HCT116 (cell line): Measurements from ENCODE around the gene MISP3. TPM values are rescaled to one million over a fixed set of nuclear protein-coding genes. Genes with fewer than 3 reads are reported as not detected.
A peak's percentile ranks its signal among the peaks of the same experiment; 100 is the strongest.

Experiments used
- ATAC-seq: fragments of 200-7000 bp; cut with Tn5 transposase; 2 replicates; pipeline ENCODE4 v1.9.1; 2020; ENCODE audit warnings: mild to moderate bottlenecking, moderate library complexity
- BruUV-seq: library from RNA; stranded (reverse); fragments of 400-500 nt; replicated peaks from 2 replicates; lab custom pipeline; 2021; lab: Mats Ljungman, UMichigan
- CTCF ChIA-PET: fragments of 300-600 bp; sonication (Branson Sonifier 250); formaldehyde crosslinking; loops from one replicate; lab custom pipeline; 2021; ENCODE audit warnings: antibody characterized with exemption; lab: Charles Lee
- POLR2A ChIA-PET: fragments of 300-600, 350-600 bp; sonication (Branson Sonifier 250); formaldehyde crosslinking; loops from one replicate; lab custom pipeline; 2021; ENCODE audit warnings: antibody characterized with exemption; lab: Charles Lee
- RAD21 ChIA-PET, 2 experiments: fragments of 300-600 bp; sonication (Branson Sonifier 250); formaldehyde crosslinking; loops; one replicate each; lab custom pipeline; 2023; ENCODE audit warnings: low total read pairs in 2 of 2; ENCODE audit not compliant: uncharacterized antibody in 2 of 2, unreplicated experiment in 2 of 2, low non-redundant PET in 1 of 2; lab: Charles Lee
- DNase-seq: peaks from one replicate; pipeline ENCODE4 v3.0.0-alpha.2; 2010; ENCODE audit warnings: low read depth, low spot score
- H2AFZ ChIP-seq: fragments of 200-600 bp; shearing (Covaris generic), sonication (generic); 2 replicates; pipeline ENCODE4 v1.6.1; 2017; ENCODE audit warnings: low read depth, mixed run types, mixed read lengths, antibody characterized with exemption, low read length; ENCODE audit not compliant: poor library complexity, severe bottlenecking
- H3K27ac ChIP-seq: 2 replicates; pipeline ENCODE4 v1.5.1; 2012; ENCODE audit warnings: low read depth, low read length
- H3K27me3 ChIP-seq: fragments of 200-600 bp; sonication (generic); 2 replicates; pipeline ENCODE4 v1.6.1; 2016; ENCODE audit warnings: mixed run types, low read length, mixed read lengths; ENCODE audit not compliant: insufficient read depth
- H3K36me3 ChIP-seq, 2 experiments: fragments of 200-500 bp in 1 of 2; fragments of 200-600 bp in 1 of 2; sonication (Bioruptor generic) in 1 of 2; sonication (generic) in 1 of 2; 2 replicates each; pipeline versions ENCODE4 v1.5.1 to v1.6.1; 2014 to 2016; ENCODE audit warnings: low read length in 2 of 2, inconsistent platforms in 1 of 2, mixed read lengths in 1 of 2, mixed run types in 1 of 2; ENCODE audit not compliant: insufficient read depth in 2 of 2, control insufficient read depth in 1 of 2
- H3K4me1 ChIP-seq, 2 experiments: fragments of 200-600 bp in 1 of 2; sonication (generic) in 1 of 2; 2 replicates each; pipeline versions ENCODE4 v1.5.1 to v1.6.1; 2012 to 2017; ENCODE audit warnings: low read length in 2 of 2, inconsistent platforms in 1 of 2, mild to moderate bottlenecking in 1 of 2, mixed read lengths in 1 of 2, mixed run types in 1 of 2, moderate library complexity in 1 of 2; ENCODE audit not compliant: insufficient read depth in 2 of 2, control insufficient read depth in 1 of 2
- H3K4me2 ChIP-seq: fragments of 200-600 bp; sonication (generic); 2 replicates; pipeline ENCODE4 v1.6.1; 2017; ENCODE audit warnings: mixed run types, low read length, mixed read lengths
- H3K4me3 ChIP-seq, 2 experiments: fragments of 200-600 bp in 1 of 2; sonication (generic) in 1 of 2; replicated peaks in 1 of 2; 2 replicates each; pipeline ENCODE4 v1.5.1; 2011 to 2016; ENCODE audit warnings: low read length in 2 of 2, control low read depth in 1 of 2, low read depth in 1 of 2, mild to moderate bottlenecking in 1 of 2, mixed read lengths in 1 of 2, mixed run types in 1 of 2
- H3K79me2 ChIP-seq: fragments of 200-600 bp; sonication (generic); 2 replicates; pipeline ENCODE4 v1.6.1; 2017; ENCODE audit warnings: mild to moderate bottlenecking, mixed run types, low read length, moderate library complexity, mixed read lengths; ENCODE audit not compliant: insufficient read depth
- H3K9ac ChIP-seq: fragments of 200-600 bp; sonication (generic); 2 replicates; pipeline ENCODE4 v1.6.1; 2016; ENCODE audit warnings: low read length, mixed read lengths
- H3K9me2 ChIP-seq: fragments of 200-600 bp; sonication (generic), shearing (Covaris generic); 2 replicates; pipeline ENCODE4 v1.6.1; 2017; ENCODE audit warnings: mixed run types, mild to moderate bottlenecking, moderate library complexity; ENCODE audit not compliant: insufficient read depth
- H3K9me3 ChIP-seq, 2 experiments: fragments of 200-500 bp in 1 of 2; fragments of 200-600 bp in 1 of 2; sonication (Bioruptor generic) in 1 of 2; sonication (generic) in 1 of 2; 2 replicates each; pipeline ENCODE4 v1.6.1; 2014 to 2017; ENCODE audit warnings: low read length in 2 of 2, mixed read lengths in 2 of 2, inconsistent platforms in 1 of 2, low read depth in 1 of 2, mild to moderate bottlenecking in 1 of 2, mixed run types in 1 of 2, moderate library complexity in 1 of 2; ENCODE audit not compliant: control insufficient read depth in 1 of 2, insufficient read depth in 1 of 2
- H4K20me1 ChIP-seq: fragments of 200-600 bp; sonication (generic), shearing (Covaris generic); 2 replicates; pipeline ENCODE4 v1.6.1; 2017; ENCODE audit warnings: mixed run types, mild to moderate bottlenecking, moderate library complexity; ENCODE audit not compliant: insufficient read depth
- CEBPB ChIP-seq: IDR thresholded peaks from 2 replicates; pipeline ENCODE4 v1.6.1; 2012; ENCODE audit warnings: low read depth
- CTCF ChIP-seq, 3 experiments: fragments of 200-600 bp in 1 of 3; sonication (generic) in 1 of 3; IDR thresholded peaks in 2 of 3; conservative IDR thresholded peaks in 1 of 3; 2 replicates each; pipeline ENCODE4 v1.5.1; 2012 to 2017; ENCODE audit warnings: low read depth in 2 of 3, low read length in 2 of 3, antibody characterized with exemption in 1 of 3, borderline replicate concordance in 1 of 3, control low read depth in 1 of 3, mild to moderate bottlenecking in 1 of 3, mixed read lengths in 1 of 3, mixed run types in 1 of 3, moderate library complexity in 1 of 3; ENCODE audit not compliant: insufficient read depth in 1 of 3
- EGR1 ChIP-seq: IDR thresholded peaks from 2 replicates; pipeline ENCODE4 v1.6.1; 2012; ENCODE audit warnings: low read depth
- ELF1 ChIP-seq: IDR thresholded peaks from 2 replicates; pipeline ENCODE4 v1.6.1; 2012; ENCODE audit warnings: low read depth, borderline replicate concordance
- EZH2 ChIP-seq: fragments of 200-600 bp; sonication (generic); IDR thresholded peaks from 2 replicates; pipeline ENCODE4 v1.6.1; 2017; ENCODE audit warnings: antibody characterized with exemption, mixed run types
- POLR2A ChIP-seq: IDR thresholded peaks from 2 replicates; pipeline ENCODE4 v1.7.0; 2011; ENCODE audit warnings: borderline replicate concordance; ENCODE audit not compliant: insufficient read depth, insufficient read length; ENCODE audit errors: extremely low read depth
- RAD21 ChIP-seq: IDR thresholded peaks from 2 replicates; pipeline ENCODE4 v1.6.1; 2012; ENCODE audit warnings: low read depth, mild to moderate bottlenecking
- SIN3A ChIP-seq: IDR thresholded peaks from 2 replicates; pipeline ENCODE4 v1.6.1; 2012; ENCODE audit warnings: low read depth
- SRF ChIP-seq: IDR thresholded peaks from 2 replicates; pipeline ENCODE4 v1.6.1; 2012; ENCODE audit warnings: low read depth
- TCF7L2 ChIP-seq: IDR thresholded peaks from 2 replicates; pipeline ENCODE4 v1.7.0; 2011; ENCODE audit warnings: borderline replicate concordance, inconsistent platforms; ENCODE audit not compliant: insufficient read depth, insufficient read length; ENCODE audit errors: extremely low read depth
- ZBTB33 ChIP-seq: IDR thresholded peaks from 2 replicates; pipeline ENCODE4 v1.6.1; 2011; ENCODE audit warnings: mild to moderate bottlenecking, low read length, moderate library complexity; ENCODE audit not compliant: insufficient replicate concordance; ENCODE audit errors: extremely low read depth
- ZNF274 ChIP-seq: fragments of 200-500 bp; sonication (Bioruptor generic); IDR thresholded peaks from 2 replicates; pipeline ENCODE4 v1.6.1; 2014; ENCODE audit warnings: mild to moderate bottlenecking, low read depth, low read length, inconsistent platforms
- intact Hi-C: fragments of 100-400 bp; cut with micrococcal nuclease; formaldehyde crosslinking; loops from 2 replicates; pipeline ENCODE4 v1.10.0; 2022
- total RNA-seq: library from RNA; stranded (reverse); gene quantifications from one replicate; pipeline ENCODE4 v1.2.1, GENCODE V29; 2021; ENCODE audit not compliant: unreplicated experiment
- TF ChIP-seq, protein P1 (sequence below): IDR thresholded peaks from 2 replicates; pipeline ENCODE4 v1.6.1; 2012
- TF ChIP-seq, protein P2 (sequence below): IDR thresholded peaks from 2 replicates; pipeline ENCODE4 v1.6.1; 2012; ENCODE audit warnings: low read depth

The MISP3 gene
- total RNA-seq, 1 experiment from 2014 or later: 5.2 TPM

DNA sequence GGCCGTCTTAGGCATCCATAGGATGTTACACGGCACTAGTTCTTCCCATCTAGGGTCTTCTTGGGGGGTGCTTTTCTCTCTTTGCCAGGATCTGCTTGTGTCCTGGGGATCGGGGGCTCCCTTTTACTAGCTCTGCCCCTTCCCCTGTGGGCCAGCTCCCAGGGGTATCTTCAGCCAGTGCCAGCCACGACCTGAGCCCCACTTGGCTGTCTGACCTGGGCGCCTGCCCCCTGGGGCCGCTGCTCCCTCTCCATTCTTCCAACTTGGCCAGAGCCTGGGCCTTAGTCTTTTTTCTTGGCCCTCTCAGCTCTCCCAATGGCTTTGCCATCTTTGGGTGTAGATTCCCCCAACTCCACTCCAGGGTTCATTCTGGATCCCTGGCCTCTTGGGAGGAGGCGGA is 41.9 kb downstream of the MISP3 start:
- H3K4me3 ChIP-seq: peak overlapping the region; percentile 81 to 88
- intact Hi-C loops: loop anchor here (1.0 to 5.0 kb wide), 2 partner anchors 42 to 234 kb away; partner anchors contain the start of gene MISP3
- H3K4me2 ChIP-seq: peak overlapping the region; percentile 89
- H3K79me2 ChIP-seq: peaks cover 27% of the 10 kb centered on the region
- RAD21 ChIA-PET: no interaction called here
- peak overlapping the region; percentile 68 for H3K27ac ChIP-seq
- no peak for ATAC-seq
- no peaks in the 10 kb centered on the region for H4K20me1 ChIP-seq
- H3K36me3 ChIP-seq: no peaks in the 10 kb centered on the region; a peak in 2 of 4 replicates
- H3K9me2 ChIP-seq: no peaks in the 10 kb centered on the region
- peak overlapping the region; percentile 27; the same call in 1 of the 2 replicates for H3K9ac ChIP-seq
- H3K27me3 ChIP-seq: no peaks in the 10 kb centered on the region
- no peak overlapping the region for H2AFZ ChIP-seq
- CTCF ChIA-PET: interaction anchor here (0.6 to 3.2 kb wide), 9 partner anchors 23 to 267 kb away, joined by 3 to 18 read pairs (median 3); partner anchors contain the start of genes ADGRE5, ASF1B, MISP3 and RFX1
- H3K4me1 ChIP-seq: peaks cover 36 to 47% of the 10 kb centered on the region in 2 experiments
- POLR2A ChIA-PET: no interaction called here
- DNase-seq: no peak
- TF ChIP-seq RAD21 (no peak), SRF (no peak), CTCF (IDR thresholded peaks at IDR 0.05 in 2 of 3, conservative IDR thresholded peaks at IDR 0.05 in 1 of 3; ENCODE audit: borderline replicate concordance in 1 of 3, insufficient read depth in 1 of 3, low read depth in 2 of 3, low read length in 2 of 3) (no peak), ELF1 (no peak), POLR2A (no peak), SIN3A (no peak), ZBTB33 (no peak), EGR1 (no peak), TCF7L2 (no peak), ZNF274 (no peak), CEBPB (no peak), EZH2 (no peak)
- TF ChIP-seq, protein P1, sequence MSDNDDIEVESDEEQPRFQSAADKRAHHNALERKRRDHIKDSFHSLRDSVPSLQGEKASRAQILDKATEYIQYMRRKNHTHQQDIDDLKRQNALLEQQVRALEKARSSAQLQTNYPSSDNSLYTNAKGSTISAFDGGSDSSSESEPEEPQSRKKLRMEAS: no peak
- TF ChIP-seq, protein P2, sequence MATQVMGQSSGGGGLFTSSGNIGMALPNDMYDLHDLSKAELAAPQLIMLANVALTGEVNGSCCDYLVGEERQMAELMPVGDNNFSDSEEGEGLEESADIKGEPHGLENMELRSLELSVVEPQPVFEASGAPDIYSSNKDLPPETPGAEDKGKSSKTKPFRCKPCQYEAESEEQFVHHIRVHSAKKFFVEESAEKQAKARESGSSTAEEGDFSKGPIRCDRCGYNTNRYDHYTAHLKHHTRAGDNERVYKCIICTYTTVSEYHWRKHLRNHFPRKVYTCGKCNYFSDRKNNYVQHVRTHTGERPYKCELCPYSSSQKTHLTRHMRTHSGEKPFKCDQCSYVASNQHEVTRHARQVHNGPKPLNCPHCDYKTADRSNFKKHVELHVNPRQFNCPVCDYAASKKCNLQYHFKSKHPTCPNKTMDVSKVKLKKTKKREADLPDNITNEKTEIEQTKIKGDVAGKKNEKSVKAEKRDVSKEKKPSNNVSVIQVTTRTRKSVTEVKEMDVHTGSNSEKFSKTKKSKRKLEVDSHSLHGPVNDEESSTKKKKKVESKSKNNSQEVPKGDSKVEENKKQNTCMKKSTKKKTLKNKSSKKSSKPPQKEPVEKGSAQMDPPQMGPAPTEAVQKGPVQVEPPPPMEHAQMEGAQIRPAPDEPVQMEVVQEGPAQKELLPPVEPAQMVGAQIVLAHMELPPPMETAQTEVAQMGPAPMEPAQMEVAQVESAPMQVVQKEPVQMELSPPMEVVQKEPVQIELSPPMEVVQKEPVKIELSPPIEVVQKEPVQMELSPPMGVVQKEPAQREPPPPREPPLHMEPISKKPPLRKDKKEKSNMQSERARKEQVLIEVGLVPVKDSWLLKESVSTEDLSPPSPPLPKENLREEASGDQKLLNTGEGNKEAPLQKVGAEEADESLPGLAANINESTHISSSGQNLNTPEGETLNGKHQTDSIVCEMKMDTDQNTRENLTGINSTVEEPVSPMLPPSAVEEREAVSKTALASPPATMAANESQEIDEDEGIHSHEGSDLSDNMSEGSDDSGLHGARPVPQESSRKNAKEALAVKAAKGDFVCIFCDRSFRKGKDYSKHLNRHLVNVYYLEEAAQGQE: no peak
- BruUV-seq: no TSS peak
- no peaks in the 10 kb centered on the region for H3K9me3 ChIP-seq
